HepG2 (cell line): ENCODE results near the gene GAS2L1. TPM values are rescaled to one million over a fixed set of nuclear protein-coding genes. Genes with fewer than 3 reads are reported as not detected.

Experiments used
- AGO1 ChIP-seq: fragments of 200-400 bp; formaldehyde crosslinking; IDR thresholded peaks from 2 replicates; pipeline ENCODE4 v1.6.1; 2017; ENCODE audit warnings: mild to moderate bottlenecking, low read depth, low read length, moderate library complexity; ENCODE audit not compliant: poor library complexity, severe bottlenecking
- ATF3 ChIP-seq: sonication (generic); formaldehyde crosslinking; IDR thresholded peaks from 2 replicates; pipeline ENCODE4 v1.4.0; 2020; ENCODE audit warnings: missing genetic modification reagents
- CREB1 ChIP-seq, 2 experiments: fragments of 450-650 bp in 1 of 2; IDR thresholded peaks; 2 replicates each; pipeline ENCODE4 v1.6.1; 2016 to 2017; ENCODE audit warnings: control low read depth in 1 of 2, mild to moderate bottlenecking in 1 of 2, missing compliant biosample characterization in 1 of 2, missing genetic modification characterization in 1 of 2
- CREB3 ChIP-seq: sonication (generic); formaldehyde crosslinking; IDR thresholded peaks from 2 replicates; pipeline ENCODE4 v1.5.0; 2020; ENCODE audit warnings: missing genetic modification reagents
- E2F1 ChIP-seq: sonication (generic); formaldehyde crosslinking; IDR thresholded peaks from 2 replicates; pipeline ENCODE4 v1.5.0; 2020; ENCODE audit warnings: missing genetic modification reagents
- FOXM1 ChIP-seq: sonication (generic); formaldehyde crosslinking; IDR thresholded peaks from 2 replicates; pipeline ENCODE4 v1.5.0; 2020; ENCODE audit warnings: missing genetic modification reagents
- IRF2 ChIP-seq: IDR thresholded peaks from 2 replicates; pipeline ENCODE4 v1.6.1; 2018; ENCODE audit warnings: missing genetic modification reagents, missing compliant biosample characterization
- JARID2 ChIP-seq: sonication (generic); formaldehyde crosslinking; IDR thresholded peaks from 2 replicates; pipeline ENCODE4 v1.8.1; 2023; ENCODE audit warnings: missing genetic modification reagents, inconsistent platforms; ENCODE audit not compliant: insufficient replicate concordance
- KMT2B ChIP-seq: IDR thresholded peaks from 2 replicates; pipeline ENCODE4 v1.6.1; 2016; ENCODE audit warnings: missing genetic modification reagents, missing compliant biosample characterization
- MEIS1 ChIP-seq: sonication (generic); formaldehyde crosslinking; IDR thresholded peaks from 2 replicates; pipeline ENCODE4 v1.9.0; 2021; ENCODE audit warnings: mild to moderate bottlenecking, missing genetic modification reagents, moderate library complexity, borderline replicate concordance
- MIXL1 ChIP-seq: IDR thresholded peaks from 2 replicates; pipeline ENCODE4 v1.6.1; 2016
- MTERF4 ChIP-seq: sonication (generic); formaldehyde crosslinking; IDR thresholded peaks from 2 replicates; pipeline ENCODE4 v1.8.0; 2023; ENCODE audit warnings: mild to moderate bottlenecking, missing genetic modification reagents
- PRMT3 ChIP-seq: sonication (generic); formaldehyde crosslinking; IDR thresholded peaks from 2 replicates; pipeline ENCODE4 v1.8.1; 2022; ENCODE audit warnings: low read depth, mild to moderate bottlenecking, moderate library complexity, missing genetic modification reagents, borderline replicate concordance
- RBM22 ChIP-seq: fragments of 200-400 bp; formaldehyde crosslinking; optimal IDR thresholded peaks from 2 replicates; pipeline ENCODE3; 2017; ENCODE audit warnings: mild to moderate bottlenecking, low read length, moderate library complexity
- RFX1 ChIP-seq: fragments of 450-650 bp; IDR thresholded peaks from 2 replicates; pipeline ENCODE4 v1.6.1; 2017
- SIX4 ChIP-seq: sonication (generic); formaldehyde crosslinking; IDR thresholded peaks from 2 replicates; pipeline ENCODE4 v1.4.0; 2020; ENCODE audit warnings: missing genetic modification reagents
- SMARCC2 ChIP-seq: fragments of 450-650 bp; IDR thresholded peaks from 2 replicates; pipeline ENCODE4 v1.6.1; 2017; ENCODE audit warnings: antibody characterized with exemption, mild to moderate bottlenecking
- SPEN ChIP-seq: sonication (generic); formaldehyde crosslinking; IDR thresholded peaks from 2 replicates; pipeline ENCODE4 v1.5.1; 2020; ENCODE audit warnings: low read depth, mild to moderate bottlenecking, missing genetic modification reagents
- THAP9 ChIP-seq: sonication (generic); formaldehyde crosslinking; IDR thresholded peaks from 2 replicates; pipeline ENCODE4; 2020; ENCODE audit warnings: missing genetic modification reagents, mild to moderate bottlenecking, borderline replicate concordance
- ZMYM4 ChIP-seq: sonication (generic); formaldehyde crosslinking; IDR thresholded peaks from 2 replicates; pipeline ENCODE4 v1.8.1; 2023; ENCODE audit warnings: mild to moderate bottlenecking, missing genetic modification reagents
- ZNF331 ChIP-seq: sonication (generic); formaldehyde crosslinking; IDR thresholded peaks from 2 replicates; pipeline ENCODE4 v1.4.0; 2020; ENCODE audit warnings: missing genetic modification reagents
- ZNF335 ChIP-seq: sonication (generic); formaldehyde crosslinking; IDR thresholded peaks from 2 replicates; pipeline ENCODE4 v1.4.0; 2020; ENCODE audit warnings: missing genetic modification reagents
- ZNF383 ChIP-seq: sonication (generic); formaldehyde crosslinking; IDR thresholded peaks from 2 replicates; pipeline ENCODE4 v1.4.0; 2020; ENCODE audit warnings: missing genetic modification reagents, mild to moderate bottlenecking, borderline replicate concordance
- ZNF761 ChIP-seq: sonication (generic); formaldehyde crosslinking; conservative IDR thresholded peaks from 2 replicates; pipeline ENCODE4 v1.4.0; 2020; ENCODE audit warnings: mild to moderate bottlenecking, missing genetic modification reagents
- ZSCAN29 ChIP-seq: sonication (generic); formaldehyde crosslinking; conservative IDR thresholded peaks from 2 replicates; pipeline ENCODE4 v1.4.0; 2020; ENCODE audit warnings: mild to moderate bottlenecking, missing genetic modification reagents
- polyA plus RNA-seq, 8 experiments: library from polyadenylated mRNA; depleted of rRNA in 3 of 8; stranded (reverse) in 7 of 8; unstranded in 1 of 8; fragments of >200 nt; fragmentation: Illumina TruSeq in 4 of 8; extraction: Trizol in 4 of 8; gene quantifications; 2 replicates each; pipeline versions ENCODE4 v1.2.1 to v1.2.3, GENCODE V29; 2011 to 2016; ENCODE audit warnings: low read depth in 4 of 8, missing spikeins in 1 of 8, mixed read lengths in 1 of 8; ENCODE audit not compliant: insufficient read depth in 1 of 8
- total RNA-seq, 5 experiments: library from RNA; depleted of rRNA; stranded (reverse); fragments of >200 nt; fragmentation: Illumina TruSeq; extraction: Trizol; gene quantifications; 2 replicates each; pipeline ENCODE4 v1.2.3, GENCODE V29; 2016; ENCODE audit warnings: low read depth in 1 of 5

The GAS2L1 gene
- total and polyA plus RNA-seq, 2 of the 13 experiments (the other 11 are each of a cell fraction or from before 2014, with no cell fraction given), result 1.8 to 3.3 TPM

GRCh38 chr22:29300807-29301601, 5.4 kb upstream of the GAS2L1 start (continued):
- TF ChIP-seq ZMYM4 (no peak), MEIS1 (no peak), KMT2B (CRISPR knock-in tag) (no peak), ZNF761 (no peak), CREB3 (CRISPR knock-in tag) (no peak), E2F1 (CRISPR knock-in tag) (no peak), FOXM1 (CRISPR knock-in tag) (no peak), THAP9 (CRISPR knock-in tag) (no peak), SMARCC2 (no peak), IRF2 (CRISPR knock-in tag) (no peak), JARID2 (CRISPR knock-in tag) (no peak), ZSCAN29 (CRISPR knock-in tag) (no peak), PRMT3 (CRISPR knock-in tag) (0 out of 2 replicates have a peak, but pooled peaks have one; percentile 51), AGO1 (no peak), SIX4 (CRISPR knock-in tag) (no peak), SPEN (CRISPR knock-in tag) (no peak), RFX1 (no peak), ZNF383 (no peak), MTERF4 (no peak), CREB1 (IDR thresholded peaks at IDR 0.05) (no peak), CREB1 (CRISPR knock-in tag; IDR thresholded peaks at IDR 0.05) (no peak), ZNF335 (CRISPR knock-in tag) (no peak), ZNF331 (CRISPR knock-in tag) (no peak), ATF3 (CRISPR knock-in tag) (no peak), RBM22 (peak; percentile 97), MIXL1 (CRISPR knock-in tag) (no peak)
